HL-60 (cell line): ENCODE data around the gene SDK1.
"Not testable (repeated sequence)": the region's sequence is repeated elsewhere in the genome, so short reads cannot be mapped to it uniquely, and the experiment has no call there.

Experiments used
- DNase-seq, 2 experiments: peaks; one replicate each; pipeline ENCODE4 v3.0.0-alpha.2; 2010 to 2020; ENCODE audit warnings: low read depth in 1 of 2, low spot score in 1 of 2
- H3K27ac ChIP-seq: fragments of 250-450 bp; sonication (Bioruptor Pico); replicated peaks from 2 replicates; pipeline ENCODE4 v1.5.1; 2020; ENCODE audit warnings: mild to moderate bottlenecking, moderate library complexity
- H3K27me3 ChIP-seq: fragments of 250-450 bp; sonication (Bioruptor Pico); 2 replicates; pipeline ENCODE4 v1.5.1; 2021; ENCODE audit warnings: mild to moderate bottlenecking, moderate library complexity; ENCODE audit not compliant: insufficient read depth, poor library complexity, severe bottlenecking
- H3K4me3 ChIP-seq: replicated peaks from 2 replicates; pipeline ENCODE4 v1.5.1; 2011; ENCODE audit warnings: mild to moderate bottlenecking, control low read depth, low read length; ENCODE audit not compliant: insufficient read depth
- GABPA ChIP-seq: IDR thresholded peaks from 2 replicates; pipeline ENCODE4 v1.6.1; 2012; ENCODE audit warnings: low read depth
- POLR2AphosphoS5 ChIP-seq: IDR thresholded peaks from 2 replicates; pipeline ENCODE4 v1.6.1; 2012; ENCODE audit warnings: low read depth
- SPI1 ChIP-seq: IDR thresholded peaks from 2 replicates; pipeline ENCODE4 v1.6.1; 2012; ENCODE audit warnings: low read depth, mild to moderate bottlenecking, borderline replicate concordance
- TF ChIP-seq, protein P1 (sequence below): IDR thresholded peaks from one replicate; pipeline ENCODE4 v1.5.1; 2011; ENCODE audit warnings: low read length, control low read depth, inconsistent platforms; ENCODE audit not compliant: insufficient read depth
- TF ChIP-seq, protein P2 (sequence below): IDR thresholded peaks from 2 replicates; pipeline ENCODE4 v1.6.1; 2012; ENCODE audit warnings: low read depth; ENCODE audit not compliant: insufficient replicate concordance

SDK1 gene

DNA sequence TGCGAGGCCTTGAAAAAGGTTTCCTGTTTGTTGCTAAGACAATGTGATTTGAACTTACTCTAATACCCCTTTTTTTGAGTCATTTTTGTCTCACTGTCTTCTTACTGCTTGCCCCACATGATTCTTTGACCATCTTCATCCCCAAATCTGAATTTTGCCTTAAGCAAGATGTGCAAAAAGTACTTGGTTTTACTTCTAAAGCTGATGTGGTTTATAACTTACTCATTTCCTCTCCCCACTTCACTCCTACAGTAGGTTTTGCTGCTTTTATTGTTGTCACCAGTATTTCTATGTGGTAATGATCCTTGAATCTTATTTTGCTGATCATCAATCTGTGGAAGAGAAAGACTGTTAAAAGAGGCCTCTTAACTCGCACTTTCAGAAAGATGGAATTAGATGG, 396.4 kb downstream of the SDK1 start:
- H3K27ac ChIP-seq, result no peak overlapping the region
- H3K27me3 ChIP-seq, result no peaks in the 10 kb centered on the region
- H3K4me3 ChIP-seq, result no peak overlapping the region
- no peak for DNase-seq
- TF ChIP-seq GABPA, result no peak
- no peak for TF ChIP-seq POLR2AphosphoS5
- TF ChIP-seq, protein P1, sequence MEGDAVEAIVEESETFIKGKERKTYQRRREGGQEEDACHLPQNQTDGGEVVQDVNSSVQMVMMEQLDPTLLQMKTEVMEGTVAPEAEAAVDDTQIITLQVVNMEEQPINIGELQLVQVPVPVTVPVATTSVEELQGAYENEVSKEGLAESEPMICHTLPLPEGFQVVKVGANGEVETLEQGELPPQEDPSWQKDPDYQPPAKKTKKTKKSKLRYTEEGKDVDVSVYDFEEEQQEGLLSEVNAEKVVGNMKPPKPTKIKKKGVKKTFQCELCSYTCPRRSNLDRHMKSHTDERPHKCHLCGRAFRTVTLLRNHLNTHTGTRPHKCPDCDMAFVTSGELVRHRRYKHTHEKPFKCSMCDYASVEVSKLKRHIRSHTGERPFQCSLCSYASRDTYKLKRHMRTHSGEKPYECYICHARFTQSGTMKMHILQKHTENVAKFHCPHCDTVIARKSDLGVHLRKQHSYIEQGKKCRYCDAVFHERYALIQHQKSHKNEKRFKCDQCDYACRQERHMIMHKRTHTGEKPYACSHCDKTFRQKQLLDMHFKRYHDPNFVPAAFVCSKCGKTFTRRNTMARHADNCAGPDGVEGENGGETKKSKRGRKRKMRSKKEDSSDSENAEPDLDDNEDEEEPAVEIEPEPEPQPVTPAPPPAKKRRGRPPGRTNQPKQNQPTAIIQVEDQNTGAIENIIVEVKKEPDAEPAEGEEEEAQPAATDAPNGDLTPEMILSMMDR, result no peak
- TF ChIP-seq, protein P2, sequence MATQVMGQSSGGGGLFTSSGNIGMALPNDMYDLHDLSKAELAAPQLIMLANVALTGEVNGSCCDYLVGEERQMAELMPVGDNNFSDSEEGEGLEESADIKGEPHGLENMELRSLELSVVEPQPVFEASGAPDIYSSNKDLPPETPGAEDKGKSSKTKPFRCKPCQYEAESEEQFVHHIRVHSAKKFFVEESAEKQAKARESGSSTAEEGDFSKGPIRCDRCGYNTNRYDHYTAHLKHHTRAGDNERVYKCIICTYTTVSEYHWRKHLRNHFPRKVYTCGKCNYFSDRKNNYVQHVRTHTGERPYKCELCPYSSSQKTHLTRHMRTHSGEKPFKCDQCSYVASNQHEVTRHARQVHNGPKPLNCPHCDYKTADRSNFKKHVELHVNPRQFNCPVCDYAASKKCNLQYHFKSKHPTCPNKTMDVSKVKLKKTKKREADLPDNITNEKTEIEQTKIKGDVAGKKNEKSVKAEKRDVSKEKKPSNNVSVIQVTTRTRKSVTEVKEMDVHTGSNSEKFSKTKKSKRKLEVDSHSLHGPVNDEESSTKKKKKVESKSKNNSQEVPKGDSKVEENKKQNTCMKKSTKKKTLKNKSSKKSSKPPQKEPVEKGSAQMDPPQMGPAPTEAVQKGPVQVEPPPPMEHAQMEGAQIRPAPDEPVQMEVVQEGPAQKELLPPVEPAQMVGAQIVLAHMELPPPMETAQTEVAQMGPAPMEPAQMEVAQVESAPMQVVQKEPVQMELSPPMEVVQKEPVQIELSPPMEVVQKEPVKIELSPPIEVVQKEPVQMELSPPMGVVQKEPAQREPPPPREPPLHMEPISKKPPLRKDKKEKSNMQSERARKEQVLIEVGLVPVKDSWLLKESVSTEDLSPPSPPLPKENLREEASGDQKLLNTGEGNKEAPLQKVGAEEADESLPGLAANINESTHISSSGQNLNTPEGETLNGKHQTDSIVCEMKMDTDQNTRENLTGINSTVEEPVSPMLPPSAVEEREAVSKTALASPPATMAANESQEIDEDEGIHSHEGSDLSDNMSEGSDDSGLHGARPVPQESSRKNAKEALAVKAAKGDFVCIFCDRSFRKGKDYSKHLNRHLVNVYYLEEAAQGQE, result no peak
- no peak for TF ChIP-seq SPI1

DNA sequence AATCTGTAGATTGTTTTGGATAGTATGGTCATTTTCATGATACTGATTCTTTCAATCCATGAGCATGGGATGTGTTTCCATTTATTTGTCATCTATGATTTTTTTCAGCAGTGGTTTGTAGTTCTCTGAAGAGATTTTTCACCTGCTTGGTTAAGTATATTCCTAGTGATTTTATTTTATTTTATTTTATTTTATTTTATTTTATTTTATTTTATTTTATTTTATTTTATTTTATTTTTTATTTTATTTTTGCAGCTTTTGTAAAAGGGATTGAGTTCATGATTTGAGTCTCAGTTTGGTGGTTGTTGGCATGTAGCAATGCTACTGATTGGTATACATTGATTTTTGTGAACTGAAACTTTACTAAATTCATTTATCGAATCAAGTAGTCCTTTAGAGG, 404.2 kb downstream of the SDK1 start:
- TF ChIP-seq GABPA (no peak), SPI1 (no peak), POLR2AphosphoS5 (no peak)
- TF ChIP-seq, protein P1, result no peak
- TF ChIP-seq, protein P2, result no peak
- H3K27me3 ChIP-seq, result no peaks in the 10 kb centered on the region
- no peak for DNase-seq

DNA sequence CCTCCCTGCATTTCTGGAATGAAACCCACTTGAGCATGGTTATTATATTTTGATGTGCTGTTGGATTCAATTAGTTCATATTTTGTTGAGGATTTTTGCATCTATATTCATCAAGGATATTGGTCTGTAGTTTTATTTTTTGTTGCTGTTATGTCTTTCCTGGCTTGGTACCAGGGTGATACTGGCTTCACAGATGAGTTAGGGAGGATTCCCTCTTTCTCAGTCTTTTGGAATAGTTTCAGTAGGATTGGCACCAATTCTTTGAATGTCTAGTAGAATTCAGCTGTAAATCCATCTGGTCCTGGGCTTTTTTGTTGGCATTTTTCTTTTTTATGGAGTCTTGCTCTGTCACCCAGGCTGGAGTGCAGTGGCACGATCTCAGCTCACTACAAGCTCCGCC, 405.0 kb downstream of the SDK1 start:
- H3K27me3 ChIP-seq, result not testable (repeated sequence)

More for the DNA sequence above, 404.2 kb downstream of the SDK1 start:
- no peak overlapping the region for H3K27ac ChIP-seq
- no peak overlapping the region for H3K4me3 ChIP-seq

DNA sequence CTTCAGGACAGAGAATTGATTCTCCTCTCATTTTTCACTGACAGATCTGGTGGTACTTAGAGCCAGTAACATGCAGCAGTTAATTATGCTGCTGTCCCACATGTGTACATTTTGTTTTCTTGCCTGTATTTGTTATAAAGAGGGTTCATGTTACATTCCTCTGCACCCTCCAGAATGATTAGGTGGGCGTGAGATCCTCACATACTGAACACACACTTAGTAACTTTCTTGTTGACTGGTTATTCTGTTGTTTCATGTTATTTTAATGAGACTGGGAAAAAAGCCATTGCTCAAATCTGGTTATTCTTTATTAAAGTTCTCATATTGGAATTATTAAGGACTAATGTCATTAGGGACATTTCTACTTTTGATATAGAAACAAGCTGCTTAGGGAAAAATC, 409.1 kb downstream of the SDK1 start:
- TF ChIP-seq POLR2AphosphoS5, result no peak
- no peak for TF ChIP-seq SPI1
- TF ChIP-seq, protein P1, result no peak
- TF ChIP-seq, protein P2, result no peak
- TF ChIP-seq GABPA, result no peak
- H3K27ac ChIP-seq, result no peak overlapping the region
- DNase-seq, result no peak
- H3K27me3 ChIP-seq, result no peaks in the 10 kb centered on the region
- H3K4me3 ChIP-seq, result no peak overlapping the region

More for the DNA sequence above, 405.0 kb downstream of the SDK1 start:
- DNase-seq, H3K27ac ChIP-seq, H3K4me3 ChIP-seq: not testable (repeated sequence)
